ENCODE data around the gene SLC34A3. TPM values are rescaled to one million over a fixed set of nuclear protein-coding genes. Genes with fewer than 3 reads are reported as not detected.

The SLC34A3 gene
- total RNA-seq, 1 experiment from 2014 or later: 2.5 TPM

DNA sequence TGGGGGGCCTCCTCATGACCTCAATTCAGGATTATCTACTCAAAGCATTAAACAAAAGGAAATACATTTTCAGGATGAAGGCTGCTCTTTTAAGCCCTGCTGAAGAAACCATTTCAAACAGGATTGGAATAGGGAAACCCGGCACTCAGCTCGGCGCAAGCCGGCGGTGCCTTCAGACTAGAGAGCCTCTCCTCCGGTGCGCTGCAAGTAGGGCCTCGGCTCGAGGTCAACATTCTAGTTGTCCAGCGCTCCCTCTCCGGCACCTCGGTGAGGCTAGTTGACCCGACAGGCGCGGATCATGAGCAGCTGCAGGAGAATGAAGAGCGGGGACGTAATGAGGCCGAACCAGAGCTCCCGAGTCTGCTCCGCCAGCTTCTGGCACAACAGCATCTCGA, 26.0 kb upstream of the SLC34A3 start:
- H3K4me1 ChIP-seq (replicated peaks; ENCODE audit: insufficient read depth): peaks cover 29% of the 10 kb centered on the region
- TF ChIP-seq, protein P1, sequence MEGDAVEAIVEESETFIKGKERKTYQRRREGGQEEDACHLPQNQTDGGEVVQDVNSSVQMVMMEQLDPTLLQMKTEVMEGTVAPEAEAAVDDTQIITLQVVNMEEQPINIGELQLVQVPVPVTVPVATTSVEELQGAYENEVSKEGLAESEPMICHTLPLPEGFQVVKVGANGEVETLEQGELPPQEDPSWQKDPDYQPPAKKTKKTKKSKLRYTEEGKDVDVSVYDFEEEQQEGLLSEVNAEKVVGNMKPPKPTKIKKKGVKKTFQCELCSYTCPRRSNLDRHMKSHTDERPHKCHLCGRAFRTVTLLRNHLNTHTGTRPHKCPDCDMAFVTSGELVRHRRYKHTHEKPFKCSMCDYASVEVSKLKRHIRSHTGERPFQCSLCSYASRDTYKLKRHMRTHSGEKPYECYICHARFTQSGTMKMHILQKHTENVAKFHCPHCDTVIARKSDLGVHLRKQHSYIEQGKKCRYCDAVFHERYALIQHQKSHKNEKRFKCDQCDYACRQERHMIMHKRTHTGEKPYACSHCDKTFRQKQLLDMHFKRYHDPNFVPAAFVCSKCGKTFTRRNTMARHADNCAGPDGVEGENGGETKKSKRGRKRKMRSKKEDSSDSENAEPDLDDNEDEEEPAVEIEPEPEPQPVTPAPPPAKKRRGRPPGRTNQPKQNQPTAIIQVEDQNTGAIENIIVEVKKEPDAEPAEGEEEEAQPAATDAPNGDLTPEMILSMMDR (conservative IDR thresholded peaks at IDR 0.05): no peak
- TF ChIP-seq EZH2 (IDR thresholded peaks at IDR 0.05; ENCODE audit: low read depth): no peak
- H3K9me3 ChIP-seq (ENCODE audit: insufficient read depth, low read depth): no peaks in the 10 kb centered on the region
- H3K27me3 ChIP-seq (ENCODE audit: insufficient read depth, low read depth): no peaks in the 10 kb centered on the region
- intact Hi-C loops (cut with micrococcal nuclease; ENCODE audit: unreplicated experiment): no loop called here
- CTCF ChIA-PET: interaction anchor here (0.7 kb wide), 1 partner anchor 16 kb away, joined by 3 read pairs; no protein-coding TSS in a partner anchor
- no peak for DNase-seq
- peak overlapping the region; percentile 99 for H3K4me3 ChIP-seq
- POLR2A ChIA-PET (ENCODE audit: unreplicated experiment): interaction anchor here (0.6 to 0.8 kb wide), 3 partner anchors 18 to 257 kb away, joined by 3 to 8 read pairs (median 3); no protein-coding TSS in a partner anchor
- no TSS peak for BruUV-seq (replicated peaks)
- H3K36me3 ChIP-seq (ENCODE audit: low read depth): no peaks in the 10 kb centered on the region
- H3K79me2 ChIP-seq (ENCODE audit: low read depth): peaks cover 67% of the 10 kb centered on the region
- H3F3A ChIP-seq (ENCODE audit: insufficient read depth, low read depth): peaks cover 23% of the 10 kb centered on the region; the same call in 1 of the 2 replicates
- H4K20me1 ChIP-seq (ENCODE audit: insufficient read depth): peaks cover 7% of the 10 kb centered on the region; the same call in 1 of the 2 replicates
- no peaks in the 10 kb centered on the region for H3K9me2 ChIP-seq (ENCODE audit: insufficient read depth)
- H3K4me2 ChIP-seq: peak overlapping the region; percentile 100
- peak overlapping the region; percentile 84; the same call in 1 of the 2 replicates for H2AFZ ChIP-seq
- H3K27ac ChIP-seq: no peak overlapping the region

DNA sequence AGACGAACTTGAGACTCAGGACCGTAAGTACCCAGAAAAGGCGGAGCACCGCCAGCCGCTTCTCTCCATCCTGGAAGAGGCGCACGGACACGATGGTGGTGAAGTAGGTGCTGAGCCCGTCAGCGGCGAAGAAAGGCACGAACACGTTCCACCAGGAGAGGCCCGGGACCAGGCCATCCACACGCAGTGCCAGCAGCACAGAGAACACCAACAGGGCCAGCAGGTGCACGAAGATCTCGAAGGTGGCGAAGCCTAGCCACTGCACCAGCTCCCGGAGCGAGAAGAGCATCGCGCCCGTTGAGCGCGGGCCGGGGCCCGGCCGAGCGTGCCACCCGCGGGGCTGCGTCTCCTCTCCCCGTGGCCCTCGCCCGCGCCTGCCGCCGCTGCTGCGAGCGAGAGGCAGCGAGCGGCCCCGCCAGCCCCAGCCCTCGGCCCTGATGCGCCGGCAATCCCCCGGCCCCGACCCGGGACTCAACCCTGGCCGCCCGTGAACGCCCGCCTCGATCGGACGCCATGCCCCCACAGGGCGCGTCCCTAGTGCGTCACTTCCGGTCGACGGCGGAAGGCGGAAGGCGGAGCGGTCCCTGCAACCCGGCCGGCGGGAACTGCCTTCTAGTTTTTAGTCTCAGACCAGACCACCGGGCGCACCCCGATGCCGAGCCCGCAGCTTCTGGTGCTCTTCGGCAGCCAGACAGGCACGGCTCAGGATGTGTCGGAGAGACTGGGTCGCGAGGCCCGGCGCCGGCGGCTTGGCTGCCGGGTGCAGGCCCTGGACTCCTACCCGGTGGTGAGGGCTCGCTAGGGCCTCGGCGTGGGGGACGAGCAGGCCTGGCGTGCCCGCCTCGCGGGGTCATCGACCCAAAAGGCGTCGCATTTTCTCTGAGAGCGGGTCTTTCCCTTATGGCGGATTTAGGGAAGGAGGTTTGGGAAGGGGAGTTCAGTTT, 25.3 kb upstream of the SLC34A3 start, which contains the start of the genes NDOR1 and TMEM203:
Gene NDOR1 (plus strand): TSS at position 575 of the 944 bp plus-strand sequence. CDS start 78 bp downstream, at position 653.
Gene TMEM203 (minus strand): TSS at position 523 of the 944 bp plus-strand sequence. CDS start 234 bp downstream, at position 289.
- Histone ChIP-seq H3K9me2 (ENCODE audit: insufficient read depth) (no peaks in the 10 kb centered on the region), H3K79me2 (ENCODE audit: low read depth) (peaks cover 66% of the 10 kb centered on the region), H2AFZ (peak within 1 kb of the TSS; percentile 84), H3K9me3 (ENCODE audit: insufficient read depth, low read depth) (no peaks in the 10 kb centered on the region), H3K27ac (no peak within 1 kb of the TSS), H3K4me2 (peak within 1 kb of the TSS; percentile 100), H3K4me1 (replicated peaks; ENCODE audit: insufficient read depth) (peaks cover 29% of the 10 kb centered on the region), H3F3A (ENCODE audit: insufficient read depth, low read depth) (peaks cover 25% of the 10 kb centered on the region; the same call in 1 of the 2 replicates), H4K20me1 (ENCODE audit: insufficient read depth) (peaks cover 7% of the 10 kb centered on the region; the same call in 1 of the 2 replicates), H3K27me3 (ENCODE audit: insufficient read depth, low read depth) (no peaks in the 10 kb centered on the region), H3K4me3 (peak within 1 kb of the TSS; percentile 99), H3K36me3 (ENCODE audit: low read depth) (no peaks in the 10 kb centered on the region)
- TF ChIP-seq, protein P1 (conservative IDR thresholded peaks at IDR 0.05): no peak
- TF ChIP-seq EZH2 (IDR thresholded peaks at IDR 0.05; ENCODE audit: low read depth): no peak
- ChIA-PET CTCF (interaction anchor here (0.7 kb wide), 1 partner anchor 17 kb away, joined by 3 read pairs; no protein-coding TSS in a partner anchor), POLR2A (ENCODE audit: unreplicated experiment) (interaction anchor here (0.6 to 0.8 kb wide), 3 partner anchors 18 to 258 kb away, joined by 3 to 8 read pairs (median 3); no protein-coding TSS in a partner anchor)
- intact Hi-C loops (cut with micrococcal nuclease; ENCODE audit: unreplicated experiment): no loop called here
- no TSS peak for BruUV-seq (replicated peaks)
- DNase-seq: peak; percentile 65 to 85

DNA sequence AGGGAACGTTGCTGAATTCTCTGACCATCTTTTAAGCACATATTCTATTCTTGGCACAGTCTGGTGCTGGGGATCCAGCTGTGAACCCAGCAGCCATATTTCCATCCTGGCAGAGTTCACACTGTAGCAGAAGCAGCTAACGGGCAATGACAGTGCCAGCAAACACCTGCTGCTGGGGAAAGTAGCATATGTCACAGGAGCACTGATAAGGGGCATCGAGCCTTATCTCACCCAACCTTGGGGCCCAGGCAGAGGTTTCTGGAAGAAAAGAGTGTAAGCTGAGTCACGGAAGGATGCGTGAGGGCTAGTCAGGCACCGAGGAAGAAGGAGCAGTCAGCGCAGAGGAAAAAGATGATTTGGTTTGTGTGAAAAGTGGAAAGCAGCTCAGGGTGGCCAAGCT, 24.1 kb upstream of the SLC34A3 start:
- H3K9me3 ChIP-seq (ENCODE audit: insufficient read depth, low read depth): no peaks in the 10 kb centered on the region
- DNase-seq: no peak
- no peaks in the 10 kb centered on the region for H3K27me3 ChIP-seq (ENCODE audit: insufficient read depth, low read depth)
- no peak overlapping the region for H3K27ac ChIP-seq
- H2AFZ ChIP-seq: no peak overlapping the region
- peaks cover 25% of the 10 kb centered on the region for H3K4me1 ChIP-seq (replicated peaks; ENCODE audit: insufficient read depth)
- H3K4me3 ChIP-seq: peak overlapping the region; percentile 99
- TF ChIP-seq, protein P1 (conservative IDR thresholded peaks at IDR 0.05): no peak
- TF ChIP-seq EZH2 (IDR thresholded peaks at IDR 0.05; ENCODE audit: low read depth): no peak
- ChIA-PET CTCF (interaction anchor here (0.6 kb wide), 1 partner anchor 33 kb away, joined by 7 read pairs; no protein-coding TSS in a partner anchor), POLR2A (ENCODE audit: unreplicated experiment) (interaction anchor here (0.7 kb wide), 1 partner anchor 13 kb away, joined by 3 read pairs; no protein-coding TSS in a partner anchor)
- no TSS peak for BruUV-seq (replicated peaks)
- H3K36me3 ChIP-seq (ENCODE audit: low read depth): no peaks in the 10 kb centered on the region
- peaks cover 7% of the 10 kb centered on the region; the same call in 1 of the 2 replicates for H4K20me1 ChIP-seq (ENCODE audit: insufficient read depth)
- no peaks in the 10 kb centered on the region for H3K9me2 ChIP-seq (ENCODE audit: insufficient read depth)
- intact Hi-C loops (cut with micrococcal nuclease; ENCODE audit: unreplicated experiment): no loop called here
- peaks cover 23% of the 10 kb centered on the region; the same call in 1 of the 2 replicates for H3F3A ChIP-seq (ENCODE audit: insufficient read depth, low read depth)
- peak overlapping the region; percentile 100 for H3K4me2 ChIP-seq
- peaks cover 61% of the 10 kb centered on the region for H3K79me2 ChIP-seq (ENCODE audit: low read depth)

Measured in PC-9 (cell line).